GM12872 (cell line): ENCODE data around the gene DST.

Experiments used
- TF ChIP-seq, protein P1 (sequence below): IDR thresholded peaks from 3 replicates; pipeline ENCODE4 v1.5.1; 2011; ENCODE audit warnings: low read depth, mild to moderate bottlenecking, low read length, moderate library complexity; ENCODE audit not compliant: insufficient read depth

Gene DST

DNA sequence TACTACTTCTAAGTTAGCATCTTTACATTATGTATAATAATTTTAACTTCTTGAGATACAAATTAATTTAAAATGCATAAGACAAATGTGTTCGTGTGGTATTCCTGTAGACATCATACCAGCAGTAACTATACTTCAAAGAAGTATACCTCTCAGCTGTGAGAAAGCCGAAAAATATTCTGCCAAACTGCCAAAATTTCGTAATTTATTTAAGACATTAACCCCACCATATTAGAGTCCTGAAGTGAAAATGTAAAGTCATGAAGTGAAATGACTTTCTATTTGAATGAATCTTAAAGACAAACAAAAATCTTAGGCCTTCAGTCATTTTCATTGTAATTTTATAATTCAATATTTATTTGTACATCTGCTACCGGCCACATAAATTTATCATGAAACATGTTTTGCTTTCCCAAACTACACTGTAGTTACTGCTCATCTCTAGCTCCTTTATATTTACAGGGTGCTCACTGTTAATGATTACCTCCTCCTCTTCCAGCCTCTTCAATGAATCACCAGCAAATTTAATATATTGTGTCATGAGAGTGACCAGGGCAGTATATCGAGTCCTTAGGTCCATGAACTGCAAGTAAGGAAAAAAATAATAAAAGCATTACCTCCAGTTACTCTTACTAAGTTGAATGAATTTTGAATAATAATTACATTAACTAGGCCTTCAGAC is 18.5 kb downstream of the DST start:
- TF ChIP-seq, protein P1, sequence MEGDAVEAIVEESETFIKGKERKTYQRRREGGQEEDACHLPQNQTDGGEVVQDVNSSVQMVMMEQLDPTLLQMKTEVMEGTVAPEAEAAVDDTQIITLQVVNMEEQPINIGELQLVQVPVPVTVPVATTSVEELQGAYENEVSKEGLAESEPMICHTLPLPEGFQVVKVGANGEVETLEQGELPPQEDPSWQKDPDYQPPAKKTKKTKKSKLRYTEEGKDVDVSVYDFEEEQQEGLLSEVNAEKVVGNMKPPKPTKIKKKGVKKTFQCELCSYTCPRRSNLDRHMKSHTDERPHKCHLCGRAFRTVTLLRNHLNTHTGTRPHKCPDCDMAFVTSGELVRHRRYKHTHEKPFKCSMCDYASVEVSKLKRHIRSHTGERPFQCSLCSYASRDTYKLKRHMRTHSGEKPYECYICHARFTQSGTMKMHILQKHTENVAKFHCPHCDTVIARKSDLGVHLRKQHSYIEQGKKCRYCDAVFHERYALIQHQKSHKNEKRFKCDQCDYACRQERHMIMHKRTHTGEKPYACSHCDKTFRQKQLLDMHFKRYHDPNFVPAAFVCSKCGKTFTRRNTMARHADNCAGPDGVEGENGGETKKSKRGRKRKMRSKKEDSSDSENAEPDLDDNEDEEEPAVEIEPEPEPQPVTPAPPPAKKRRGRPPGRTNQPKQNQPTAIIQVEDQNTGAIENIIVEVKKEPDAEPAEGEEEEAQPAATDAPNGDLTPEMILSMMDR: no peak

DNA sequence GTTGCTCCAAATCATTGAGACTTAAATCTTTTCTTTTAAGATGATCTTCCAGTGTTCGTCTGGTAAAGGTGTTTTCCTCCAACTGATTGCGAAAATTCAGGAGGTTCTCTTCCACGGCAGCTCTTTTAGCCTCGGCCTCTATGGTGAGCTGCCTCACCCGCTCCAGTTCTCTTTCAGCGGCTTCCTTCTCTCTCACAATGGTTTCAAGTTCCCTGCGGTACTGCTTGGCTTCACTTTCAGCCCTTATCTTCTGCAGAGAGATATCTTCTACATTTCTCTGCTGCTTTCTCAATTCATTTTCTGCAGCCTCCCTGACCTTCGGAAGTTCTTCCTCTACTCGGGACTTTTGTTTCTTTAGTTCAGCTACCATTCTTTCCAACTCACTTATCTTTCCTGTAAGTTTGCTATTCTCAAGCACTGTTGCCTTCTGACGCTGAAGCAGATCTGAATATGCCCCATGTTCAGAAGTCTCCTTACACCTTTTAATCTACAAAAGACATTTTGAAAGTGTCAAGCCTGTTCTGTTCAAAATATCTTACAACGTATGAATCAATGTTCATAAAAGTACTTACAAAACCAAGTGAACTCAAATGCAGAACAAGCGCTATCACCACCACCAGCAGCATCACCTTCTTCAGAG is 22.3 kb downstream of the DST start:
- TF ChIP-seq, protein P1: no peak

DNA sequence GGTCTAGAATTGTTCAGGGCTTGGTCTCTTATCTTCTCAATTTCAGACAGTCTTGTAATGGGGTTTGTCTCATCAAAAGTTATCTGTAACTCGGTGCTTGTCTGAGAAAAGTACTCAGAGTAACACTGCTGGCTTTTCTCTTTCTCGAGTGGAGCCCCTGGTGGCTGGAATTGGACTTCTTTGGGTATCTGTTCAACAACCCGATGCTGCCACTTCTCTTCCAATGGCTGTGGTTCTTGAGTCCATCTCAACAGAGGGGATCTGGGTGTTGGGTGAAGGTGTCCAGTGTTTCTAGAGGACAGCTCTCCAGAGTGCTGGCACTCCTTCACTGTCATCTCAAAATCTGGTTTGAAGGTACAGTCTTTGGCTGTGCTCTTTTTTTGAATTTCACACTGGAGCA is 24.6 kb downstream of the DST start:
- TF ChIP-seq, protein P1: peak; percentile 35; the same call in 1 of the 3 replicates

DNA sequence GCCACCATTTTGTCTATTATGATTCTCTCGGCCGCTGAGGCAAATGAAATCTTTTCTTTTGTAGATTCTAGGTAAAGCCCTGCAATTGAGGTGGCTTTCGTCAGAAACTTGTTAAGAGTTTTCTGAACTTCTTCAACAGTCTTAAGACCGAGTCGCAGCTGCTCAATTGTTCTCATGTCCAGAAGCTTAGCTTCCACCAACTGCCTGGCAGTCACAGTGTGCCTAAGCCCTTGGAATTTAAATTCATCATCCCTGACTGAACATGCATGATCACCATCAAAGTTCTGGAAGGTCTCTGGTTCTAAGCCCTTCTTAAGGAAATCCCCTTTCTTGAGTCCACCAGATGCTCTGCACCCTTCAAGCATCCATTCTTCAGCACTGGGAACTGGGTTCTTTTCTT is 25.7 kb downstream of the DST start:
- TF ChIP-seq, protein P1: no peak

DNA sequence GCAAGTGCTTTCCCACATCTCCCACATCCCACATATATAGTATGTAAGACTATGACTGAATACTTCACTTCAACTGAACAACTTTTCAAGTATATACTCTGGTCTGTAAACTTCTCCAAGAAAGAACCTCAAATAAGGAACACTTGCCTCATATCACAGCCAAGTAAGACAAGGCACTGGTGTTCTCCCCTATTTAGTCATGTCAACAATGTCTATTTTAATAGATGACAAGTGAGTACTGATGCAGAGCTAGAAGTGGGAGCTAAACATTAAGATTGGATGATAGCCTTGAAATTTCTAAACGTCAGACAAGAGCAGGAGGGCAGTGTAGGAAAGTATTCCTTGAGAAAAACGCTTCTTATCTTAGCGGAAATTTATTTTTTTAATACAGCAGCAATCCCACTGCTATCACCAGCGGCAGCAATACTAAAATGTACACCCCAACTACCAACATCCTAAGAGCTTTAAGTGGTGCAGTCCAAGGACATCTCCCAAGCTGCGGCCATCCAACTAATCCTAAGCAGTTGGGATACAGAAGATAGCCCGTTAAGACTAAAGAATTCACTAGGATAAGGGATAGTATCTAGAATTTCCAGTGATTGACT is 29.3 kb downstream of the DST start:
- TF ChIP-seq, protein P1: no peak

DNA sequence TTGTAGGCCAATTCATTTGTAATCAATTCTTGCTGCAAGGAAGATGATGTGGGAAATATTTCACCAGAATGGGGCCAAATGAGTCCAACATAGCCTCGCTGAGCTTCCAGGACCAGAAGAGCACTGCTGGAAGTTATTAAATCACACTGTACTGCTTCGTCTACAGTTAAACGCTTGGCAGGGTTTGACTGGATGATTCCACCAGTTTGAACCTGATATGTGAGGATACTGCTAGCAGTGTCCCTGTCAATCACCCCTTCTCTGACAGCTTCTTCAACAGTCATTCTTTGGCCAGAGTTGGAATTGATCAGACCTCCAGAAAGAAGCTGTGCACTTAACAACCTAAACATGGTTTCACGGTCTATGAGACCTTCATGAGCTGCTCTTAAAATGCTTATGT is 34.4 kb downstream of the DST start:
- TF ChIP-seq, protein P1: no peak

DNA sequence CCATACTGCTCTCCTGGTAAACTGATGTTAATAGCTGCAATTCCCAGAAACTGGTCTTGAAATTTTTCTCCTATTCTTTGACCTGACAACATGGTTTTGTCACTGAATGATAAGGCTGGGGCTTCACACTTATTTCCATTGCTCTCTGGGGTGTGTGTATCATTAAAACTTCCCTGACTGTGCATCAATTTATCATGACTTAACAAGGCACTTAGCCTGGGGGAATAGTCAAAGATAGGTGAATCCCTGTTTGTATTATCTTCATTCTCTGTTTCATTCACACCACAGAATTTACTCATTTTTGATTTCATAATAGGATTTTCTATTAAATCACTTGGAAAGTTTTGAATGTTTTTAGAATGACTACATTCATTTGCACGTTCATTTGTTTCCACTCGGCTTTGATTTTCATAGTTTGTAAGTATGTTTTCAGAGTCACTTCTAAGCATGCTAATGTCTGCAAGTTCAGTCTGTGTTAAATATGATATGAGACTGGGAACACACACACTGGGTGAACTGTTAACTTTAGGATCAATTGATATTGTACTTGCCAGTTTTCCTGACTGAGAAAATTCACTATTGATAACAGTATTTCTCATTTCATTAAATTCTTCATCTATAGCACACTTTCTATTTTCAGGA is 35.5 kb downstream of the DST start:
- TF ChIP-seq, protein P1: no peak
